RPMI7951 (cell line): ENCODE measurements around the gene CDH10. TPM values are rescaled to one million over a fixed set of nuclear protein-coding genes. Genes with fewer than 3 reads are reported as not detected.

Experiments
- DNase-seq: peaks from one replicate; pipeline ENCODE4 v3.0.0-alpha.2; 2012; ENCODE audit warnings: low read depth
- total RNA-seq: library from RNA; depleted of rRNA; stranded (reverse); fragments of >200 nt; shearing (Covaris generic); gene quantifications from 2 replicates; pipeline ENCODE4 v1.2.3, GENCODE V29; 2014

Gene CDH10
- total RNA-seq, 1 experiment from 2014 or later = not detected

DNA sequence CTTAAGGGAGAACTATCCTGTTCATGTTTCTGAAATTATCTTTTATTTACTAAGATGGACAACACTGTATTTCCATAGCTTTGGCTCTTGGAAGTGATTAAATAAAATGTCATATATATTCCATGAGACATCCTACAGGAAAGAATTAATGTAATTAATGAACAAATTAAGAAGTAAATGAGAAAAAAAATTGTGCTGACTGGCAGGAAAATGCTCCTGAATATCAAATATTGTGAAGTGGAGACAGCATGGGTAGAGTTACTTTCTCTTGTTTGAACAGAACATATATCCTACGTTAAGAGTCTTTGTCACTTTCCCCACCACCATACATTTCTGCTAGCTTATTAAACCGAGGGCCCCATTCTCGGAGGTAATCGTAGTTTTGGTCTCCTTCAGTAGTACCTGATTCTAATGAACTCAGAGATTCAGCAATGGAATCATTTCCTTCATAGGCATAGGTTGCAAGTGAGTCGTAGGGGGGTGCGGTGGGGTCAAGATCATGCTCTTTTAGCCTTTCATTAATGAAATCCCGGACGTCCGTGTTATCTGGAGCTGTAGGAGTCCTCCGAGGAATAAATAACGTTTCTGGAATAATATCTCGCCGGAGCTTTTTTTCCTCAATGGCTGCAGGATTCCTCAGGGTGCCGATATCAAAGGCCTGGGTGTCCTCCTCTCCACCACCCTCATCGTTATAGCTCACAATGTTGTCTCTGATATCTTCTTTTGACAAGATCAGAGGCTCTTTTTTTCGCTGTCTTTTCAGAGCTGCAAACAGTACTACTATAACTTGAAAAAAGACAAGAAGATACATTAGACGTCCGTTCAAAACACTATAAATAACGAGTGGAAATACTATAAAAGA, 157.2 kb downstream of the CDH10 start:
- DNase-seq = no peak

DNA sequence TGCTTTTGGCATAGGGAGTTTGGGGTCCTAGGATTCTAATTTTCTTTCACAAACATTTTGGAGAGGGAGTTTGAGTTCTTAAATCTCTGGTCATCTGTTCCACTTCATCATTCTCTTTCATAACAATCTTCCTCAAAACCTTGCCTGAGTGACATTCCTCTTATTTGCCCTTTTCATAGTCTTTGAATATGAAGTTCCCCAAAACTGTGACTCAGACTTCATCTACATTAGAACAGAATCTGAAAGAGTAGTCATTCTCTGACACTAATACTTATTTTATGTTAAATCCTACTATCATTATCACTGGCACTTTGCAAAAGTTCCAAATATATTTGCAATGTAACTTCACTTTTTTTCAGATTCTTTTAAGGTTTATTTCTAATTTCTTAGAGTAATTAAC, 163.8 kb downstream of the CDH10 start:
- DNase-seq = no peak

- no peak for DNase-seq
Measured at GRCh38 chr5:24477958-24478357, 166.8 kb downstream of the CDH10 start.

- no peak for DNase-seq
Measured at GRCh38 chr5:24475101-24475500, 169.7 kb downstream of the CDH10 start.

DNA sequence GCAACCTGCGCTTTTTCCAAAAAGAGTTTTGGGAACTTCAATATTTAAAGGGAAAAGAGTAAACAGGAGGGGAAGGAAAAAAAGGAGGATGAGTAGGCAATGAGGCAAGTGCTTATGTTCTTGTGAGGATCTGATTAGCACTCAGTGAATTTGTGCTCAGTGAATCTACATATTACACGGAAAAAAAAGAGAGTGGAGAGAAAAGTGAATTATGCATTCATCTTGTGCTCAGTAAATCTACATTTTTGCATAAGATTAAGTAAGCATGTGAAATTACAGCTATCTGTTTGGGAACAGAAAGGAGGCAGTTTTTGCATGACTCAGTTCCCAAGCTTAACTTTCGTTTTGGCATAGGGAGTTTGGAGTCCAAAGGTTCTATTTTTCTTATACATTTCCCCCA, 170.1 kb downstream of the CDH10 start:
- DNase-seq = no peak

GRCh38 chr5:24472518-24472917, 172.3 kb downstream of the CDH10 start:
- DNase-seq = no peak

- DNase-seq = no peak
Measured at GRCh38 chr5:24444414-24444813, 200.4 kb downstream of the CDH10 start.

DNA sequence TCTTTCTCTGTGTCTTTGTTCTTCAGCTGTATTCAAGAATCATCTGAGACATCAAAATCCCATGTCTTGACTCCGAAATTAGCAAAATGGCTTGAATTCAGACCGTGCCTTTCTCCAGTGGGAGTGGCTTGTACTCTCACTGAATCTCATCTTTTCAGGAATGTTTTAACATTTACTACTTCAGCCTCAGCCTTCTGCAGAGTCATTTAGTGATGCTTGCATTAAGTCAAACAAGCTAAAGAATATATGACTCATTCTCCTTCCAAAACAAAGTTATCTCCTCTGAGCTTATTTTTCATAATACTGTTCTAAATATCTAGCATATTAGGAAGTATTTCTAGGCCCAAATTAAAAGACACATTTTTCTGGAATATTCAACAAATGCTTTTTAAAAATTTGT, 205.3 kb downstream of the CDH10 start:
- no peak for DNase-seq
